Fibroblast of lung (primary cell): ENCODE measurements around the gene CUBN.

Experiments used
- CTCF ChIP-seq, 2 donors: IDR thresholded peaks in 1 of 2; conservative IDR thresholded peaks in 1 of 2; 1 replicate in 1 of 2; 2 replicates in 1 of 2; pipeline ENCODE4 v1.5.1; 2011 to 2012; ENCODE audit warnings: low read length in 2 of 2, control low read depth in 1 of 2, inconsistent platforms in 1 of 2, low read depth in 1 of 2, mild to moderate bottlenecking in 1 of 2
- EZH2 ChIP-seq: IDR thresholded peaks from 2 replicates; pipeline ENCODE4 v1.5.1; 2012; ENCODE audit warnings: low read length, control low read depth, mild to moderate bottlenecking; ENCODE audit errors: missing control alignments

- TF ChIP-seq CTCF (conservative IDR thresholded peaks at IDR 0.05 in 1 of 2, IDR thresholded peaks at IDR 0.05 in 1 of 2; ENCODE audit: low read depth in 1 of 2, low read length in 2 of 2) (no peak), EZH2 (no peak)
Observed at GRCh38 chr10:17146892-17147291, 17.3 kb upstream of the CUBN start.
